Hepatocyte (in vitro differentiated cells): Measurements from ENCODE around the gene TMEM204. TPM values are rescaled to one million over a fixed set of nuclear protein-coding genes. Genes with fewer than 3 reads are reported as not detected.

ENCODE experiments used
- DNase-seq: peaks from one replicate; pipeline ENCODE4 v3.0.0-alpha.2; 2016; ENCODE audit warnings: low spot score
- H2AFZ ChIP-seq: fragments of 200-600 bp; sonication (generic); 2 replicates; pipeline ENCODE4 v1.6.0; 2016; ENCODE audit warnings: antibody characterized with exemption, mild to moderate bottlenecking
- H3K27ac ChIP-seq: fragments of 200-600 bp; sonication (generic); 2 replicates; pipeline ENCODE4 v1.5.1; 2016; ENCODE audit warnings: mild to moderate bottlenecking
- H3K27me3 ChIP-seq: fragments of 200-600 bp; sonication (generic); 2 replicates; pipeline ENCODE4 v1.6.1; 2016
- H3K36me3 ChIP-seq: fragments of 200-600 bp; sonication (generic); replicated peaks from 2 replicates; pipeline ENCODE4 v1.5.1; 2016; ENCODE audit warnings: low read depth; ENCODE audit not compliant: insufficient read depth
- H3K4me1 ChIP-seq: fragments of 200-600 bp; sonication (generic); 2 replicates; pipeline ENCODE4 v1.5.1; 2016; ENCODE audit warnings: mild to moderate bottlenecking, moderate library complexity; ENCODE audit not compliant: insufficient read depth
- H3K4me2 ChIP-seq: fragments of 200-600 bp; sonication (generic); 2 replicates; pipeline ENCODE4 v1.6.0; 2016
- H3K4me3 ChIP-seq: fragments of 200-600 bp; sonication (generic); 2 replicates; pipeline ENCODE4 v1.5.1; 2016; ENCODE audit warnings: mild to moderate bottlenecking
- H3K79me2 ChIP-seq: fragments of 200-600 bp; sonication (generic); 2 replicates; pipeline ENCODE4 v1.6.0; 2017; ENCODE audit warnings: mild to moderate bottlenecking
- H3K9me2 ChIP-seq: fragments of 200-600 bp; sonication (generic); replicated peaks from 2 replicates; pipeline ENCODE4 v1.6.0; 2017; ENCODE audit warnings: mild to moderate bottlenecking; ENCODE audit not compliant: insufficient read depth
- H3K9me3 ChIP-seq: fragments of 200-600 bp; sonication (generic); 2 replicates; pipeline ENCODE4 v1.5.1; 2016; ENCODE audit warnings: low read depth, mild to moderate bottlenecking
- H4K20me1 ChIP-seq: fragments of 200-600 bp; sonication (generic); 2 replicates; pipeline ENCODE4 v1.6.0; 2016; ENCODE audit warnings: mild to moderate bottlenecking; ENCODE audit not compliant: insufficient read depth, poor library complexity, severe bottlenecking
- CTCF ChIP-seq: fragments of 200-600 bp; sonication (generic); IDR thresholded peaks from 2 replicates; pipeline ENCODE4 v1.5.1; 2016; ENCODE audit warnings: antibody characterized with exemption, mild to moderate bottlenecking; ENCODE audit not compliant: poor library complexity
- EZH2 ChIP-seq: fragments of 200-600 bp; sonication (generic); IDR thresholded peaks from 2 replicates; pipeline ENCODE4 v1.6.1; 2016; ENCODE audit warnings: antibody characterized with exemption, mild to moderate bottlenecking, borderline replicate concordance
- EZH2phosphoT487 ChIP-seq: fragments of 200-600 bp; sonication (generic); IDR thresholded peaks from one replicate; pipeline ENCODE4 v1.6.1; 2018; ENCODE audit warnings: antibody characterized with exemption, mild to moderate bottlenecking, low read depth, moderate library complexity; ENCODE audit not compliant: unreplicated experiment, severe bottlenecking
- WGBS: methylation state at CpG from one replicate; pipeline ENCODE4 v1.1.6; 2016; ENCODE audit warnings: low lambda C conversion rate; ENCODE audit errors: missing lambda C conversion rate; 5-methylcytosine and 5-hydroxymethylcytosine counted together
- polyA plus RNA-seq: library from polyadenylated mRNA; unstranded; fragments of >200 nt; fragmentation: Nextera tagmentation; extraction: Ambion mirVana; gene quantifications from 2 replicates; pipeline ENCODE4 v1.2.1, GENCODE V29; 2016
- total RNA-seq: library from RNA; depleted of rRNA; stranded (reverse); fragments of >200 nt; gene quantifications from 2 replicates; pipeline ENCODE4 v1.2.3, GENCODE V29; 2014

TMEM204 gene
- total and polyA plus RNA-seq, 2 experiments from 2014 or later, result 2.7 to 5.4 TPM

- 89% methylated on average over 16 of the region's 16 CpGs for WGBS
These were observed 14.8 kb upstream of the TMEM204 start for GRCh38 chr16:1518626-1519135.

GRCh38 chr16:1519831-1520230, 13.6 kb upstream of the TMEM204 start:
- H4K20me1 ChIP-seq, result no peaks in the 10 kb centered on the region
- no peaks in the 10 kb centered on the region for H3K9me3 ChIP-seq
- 94% methylated on average over 17 of the region's 17 CpGs for WGBS
- no peak for DNase-seq
- H3K4me3 ChIP-seq, result no peak overlapping the region
- no peak overlapping the region for H3K27ac ChIP-seq
- TF ChIP-seq EZH2 (no peak), EZH2phosphoT487 (no peak), CTCF (no peak)
- H2AFZ ChIP-seq, result no peak overlapping the region
- no peaks in the 10 kb centered on the region for H3K9me2 ChIP-seq
- no peaks in the 10 kb centered on the region for H3K79me2 ChIP-seq
- H3K4me2 ChIP-seq, result no peak overlapping the region
- no peaks in the 10 kb centered on the region for H3K27me3 ChIP-seq
- no peaks in the 10 kb centered on the region for H3K36me3 ChIP-seq
- H3K4me1 ChIP-seq, result no peaks in the 10 kb centered on the region

More at GRCh38 chr16:1518626-1519135, 14.8 kb upstream of the TMEM204 start:
- H3K27ac ChIP-seq, result no peak overlapping the region
- H3K4me3 ChIP-seq, result no peak overlapping the region
- H3K4me1 ChIP-seq, result no peaks in the 10 kb centered on the region
- no peaks in the 10 kb centered on the region for H3K36me3 ChIP-seq
- TF ChIP-seq CTCF (no peak), EZH2phosphoT487 (no peak), EZH2 (no peak)
- H3K27me3 ChIP-seq, result no peaks in the 10 kb centered on the region
- no peaks in the 10 kb centered on the region for H3K9me3 ChIP-seq
- no peaks in the 10 kb centered on the region for H3K9me2 ChIP-seq
- H4K20me1 ChIP-seq, result no peaks in the 10 kb centered on the region
- H2AFZ ChIP-seq, result no peak overlapping the region
- no peaks in the 10 kb centered on the region for H3K79me2 ChIP-seq
- DNase-seq, result no peak
- no peak overlapping the region for H3K4me2 ChIP-seq

- no peak overlapping the region for H3K4me3 ChIP-seq
- H3K9me3 ChIP-seq, result no peaks in the 10 kb centered on the region
- H3K4me1 ChIP-seq, result no peaks in the 10 kb centered on the region
- no peak overlapping the region for H3K27ac ChIP-seq
- H2AFZ ChIP-seq, result no peak overlapping the region
- no peaks in the 10 kb centered on the region for H3K36me3 ChIP-seq
- H3K27me3 ChIP-seq, result no peaks in the 10 kb centered on the region
- no peaks in the 10 kb centered on the region for H3K79me2 ChIP-seq
- no peaks in the 10 kb centered on the region for H4K20me1 ChIP-seq
- DNase-seq, result no peak
- 96% methylated on average over 19 of the region's 19 CpGs for WGBS
- no peaks in the 10 kb centered on the region for H3K9me2 ChIP-seq
- TF ChIP-seq EZH2 (no peak), CTCF (no peak), EZH2phosphoT487 (no peak)
- H3K4me2 ChIP-seq, result no peak overlapping the region
These were observed 13.0 kb upstream of the TMEM204 start for GRCh38 chr16:1520461-1520860.
